K562 (cell line): Measurements from ENCODE around the gene HES5. TPM values are rescaled to one million over a fixed set of nuclear protein-coding genes. Genes with fewer than 3 reads are reported as not detected.

Source experiments
- ATAC-seq: fragments of 200-7000 bp; cut with Tn5 transposase; 3 replicates; pipeline ENCODE4 v1.9.1; 2020; ENCODE audit warnings: moderate library complexity
- BruUV-seq: library from RNA; stranded (reverse); fragments of 400-500 nt; replicated peaks from 2 replicates; lab custom pipeline; 2021; lab: Mats Ljungman, UMichigan
- CTCF ChIA-PET: fragments of 300-600 bp; formaldehyde crosslinking; extraction: SDS; loops from one replicate; lab custom pipeline; 2021; ENCODE audit warnings: low intra/inter-chr PET ratio; lab: Yijun Ruan, JAX
- POLR2A ChIA-PET: fragments of 300-600, 350-650 bp; sonication (Branson Sonifier 250); formaldehyde crosslinking; extraction: SDS; loops from one replicate; lab custom pipeline; 2021; ENCODE audit warnings: antibody characterized with exemption, inconsistent platforms; lab: Yijun Ruan, JAX
- DNase-seq, 4 experiments: peaks; one replicate each; pipeline versions ENCODE4 v3.0.0 to v3.0.0-alpha.2; 2011 to 2018; ENCODE audit warnings: low spot score in 3 of 4, mixed read lengths in 3 of 4; ENCODE audit errors: extremely low read depth in 1 of 4
- FAIRE-seq: peaks from 2 replicates; lab custom pipeline; 2011; peaks lifted over from hg19 to GRCh38; lab: Jason Lieb, UNC
- H2AFZ ChIP-seq: 2 replicates; pipeline ENCODE4 v1.6.0; 2011; ENCODE audit warnings: low read depth, low read length, control low read depth, inconsistent platforms
- H3K27ac ChIP-seq: fragments of 200-600 bp; 3 replicates; pipeline ENCODE4 v1.8.0; 2011; ENCODE audit warnings: low read depth, mild to moderate bottlenecking, control low read depth, inconsistent platforms, low read length, moderate library complexity, mixed read lengths; ENCODE audit errors: extremely low read depth
- H3K27me3 ChIP-seq, 2 experiments: fragments of 300-600 bp in 1 of 2; 2 replicates in 1 of 2; 3 replicates in 1 of 2; pipeline versions ENCODE4 v1.6.0 to v1.8.0; 2011; ENCODE audit warnings: inconsistent platforms in 2 of 2, low read length in 2 of 2, mild to moderate bottlenecking in 1 of 2, mixed read lengths in 1 of 2, moderate library complexity in 1 of 2; ENCODE audit not compliant: control insufficient read depth in 2 of 2, insufficient read depth in 2 of 2
- H3K36me3 ChIP-seq: fragments of 300-600 bp; 3 replicates; pipeline ENCODE4 v1.8.0; 2011; ENCODE audit warnings: mild to moderate bottlenecking, low read length, inconsistent platforms; ENCODE audit not compliant: control insufficient read depth, insufficient read depth
- H3K4me1 ChIP-seq, 2 experiments: fragments of 200-600 bp in 1 of 2; replicated peaks in 1 of 2; 2 replicates in 1 of 2; 3 replicates in 1 of 2; pipeline versions ENCODE4 v1.5.1 to v1.8.0; 2011; ENCODE audit warnings: inconsistent platforms in 2 of 2, low read length in 2 of 2, mild to moderate bottlenecking in 1 of 2, mixed read lengths in 1 of 2, moderate library complexity in 1 of 2; ENCODE audit not compliant: control insufficient read depth in 2 of 2, insufficient read depth in 2 of 2
- H3K4me2 ChIP-seq: 2 replicates; pipeline ENCODE4 v1.6.1; 2011; ENCODE audit warnings: low read length, control low read depth, inconsistent platforms, mixed read lengths; ENCODE audit not compliant: insufficient read depth
- H3K4me3 ChIP-seq: fragments of 200-600 bp; sonication (generic), shearing (Covaris generic); 2 replicates; pipeline ENCODE4 v1.5.1; 2016; ENCODE audit warnings: control low read depth, inconsistent platforms
- H3K79me2 ChIP-seq: fragments of 200-600 bp; 3 replicates; pipeline ENCODE4 v1.8.0; 2011; ENCODE audit warnings: low read length, inconsistent platforms; ENCODE audit not compliant: control insufficient read depth, insufficient read depth
- H3K9ac ChIP-seq, 2 experiments: 2 replicates each; pipeline versions ENCODE4 v1.6.0 to v1.6.1; 2011; ENCODE audit warnings: low read depth in 2 of 2, low read length in 2 of 2, control low read depth in 1 of 2, inconsistent platforms in 1 of 2, mild to moderate bottlenecking in 1 of 2, mixed read lengths in 1 of 2; ENCODE audit not compliant: insufficient read depth in 1 of 2
- H3K9me1 ChIP-seq: one replicate; pipeline ENCODE4 v1.6.0; 2011; ENCODE audit warnings: inconsistent platforms, mild to moderate bottlenecking, low read length, moderate library complexity; ENCODE audit not compliant: control insufficient read depth, insufficient read depth
- H3K9me3 ChIP-seq: replicated peaks from 2 replicates; pipeline ENCODE4 v1.5.1; 2011; ENCODE audit warnings: low read depth, low read length, inconsistent platforms; ENCODE audit not compliant: control insufficient read depth, insufficient read depth
- H4K20me1 ChIP-seq: replicated peaks from 2 replicates; pipeline ENCODE4 v1.6.1; 2011; ENCODE audit warnings: low read length, inconsistent platforms, mixed read lengths; ENCODE audit not compliant: control insufficient read depth, insufficient read depth
- NFIC ChIP-seq: fragments of 450-650 bp; IDR thresholded peaks from 2 replicates; pipeline ENCODE4 v1.6.1; 2017; ENCODE audit warnings: mild to moderate bottlenecking, inconsistent platforms
- SOX6 ChIP-seq: fragments of 450-650 bp; IDR thresholded peaks from 2 replicates; pipeline ENCODE4 v1.6.1; 2014; ENCODE audit warnings: mild to moderate bottlenecking
- ZC3H8 ChIP-seq: fragments of 450-650 bp; IDR thresholded peaks from 2 replicates; pipeline ENCODE4 v1.6.1; 2017
- WGBS: fragments of 100-300 bp; shearing (Covaris generic); methylation state at CpG from one replicate; pipeline ENCODE4 v1.1.6; 2016; ENCODE audit warnings: low coverage, mixed read lengths; ENCODE audit not compliant: insufficient coverage; ENCODE audit errors: missing lambda C conversion rate; 5-methylcytosine and 5-hydroxymethylcytosine counted together
- in situ Hi-C: fragments of 300-500 bp; cut with MboI; formaldehyde crosslinking; loops from 4 replicates; pipeline ENCODE4 v1.15.0; 2018; ENCODE audit warnings: inconsistent platforms, mixed read lengths
- intact Hi-C: fragments of 100-400 bp; cut with micrococcal nuclease; formaldehyde crosslinking; loops from 2 replicates; pipeline ENCODE4 v1.14.2; 2022
- polyA plus RNA-seq, 8 experiments: library from polyadenylated mRNA; depleted of rRNA in 4 of 8; stranded (reverse) in 5 of 8; unstranded in 3 of 8; fragments of >200 nt; fragmentation: Nextera tagmentation in 2 of 8; fragmentation: Illumina TruSeq in 1 of 8; extraction: Ambion mirVana in 2 of 8; extraction: Trizol in 1 of 8; gene quantifications; 2 replicates each; pipeline versions ENCODE4 v1.2.1 to v1.2.3, GENCODE V29; 2011 to 2014; ENCODE audit warnings: inconsistent platforms in 1 of 8, missing spikeins in 1 of 8
- total RNA-seq, 7 experiments: library from RNA; depleted of rRNA in 6 of 7; stranded (reverse); fragments of >200 nt in 6 of 7; fragmentation: Illumina TruSeq in 2 of 7; extraction: Trizol in 2 of 7; gene quantifications; 2 replicates each; pipeline versions ENCODE4 v1.2.1 to v1.2.3, GENCODE V29; 2011 to 2021; ENCODE audit warnings: low replicate concordance in 1 of 7
- TF ChIP-seq, protein P1 (sequence below), 2 experiments: IDR thresholded peaks; 2 replicates each; pipeline ENCODE4 v1.6.1; 2011; ENCODE audit warnings: borderline replicate concordance in 1 of 2, control low read depth in 1 of 2, low read depth in 1 of 2, low read length in 1 of 2, mild to moderate bottlenecking in 1 of 2, mixed read lengths in 1 of 2, moderate library complexity in 1 of 2; ENCODE audit not compliant: insufficient read depth in 1 of 2, insufficient read length in 1 of 2, poor library complexity in 1 of 2, severe bottlenecking in 1 of 2; ENCODE audit errors: extremely low read depth in 1 of 2
- TF ChIP-seq, protein P2 (sequence below): fragments of 250-450 bp; sonication (Bioruptor Pico); IDR thresholded peaks from 2 replicates; pipeline ENCODE4 v1.4.0; 2020; ENCODE audit warnings: mild to moderate bottlenecking

HES5 gene
- total and polyA plus RNA-seq, 9 of the 15 experiments (the other 6 are each of a cell fraction or from before 2014, with no cell fraction given), result not detected

DNA sequence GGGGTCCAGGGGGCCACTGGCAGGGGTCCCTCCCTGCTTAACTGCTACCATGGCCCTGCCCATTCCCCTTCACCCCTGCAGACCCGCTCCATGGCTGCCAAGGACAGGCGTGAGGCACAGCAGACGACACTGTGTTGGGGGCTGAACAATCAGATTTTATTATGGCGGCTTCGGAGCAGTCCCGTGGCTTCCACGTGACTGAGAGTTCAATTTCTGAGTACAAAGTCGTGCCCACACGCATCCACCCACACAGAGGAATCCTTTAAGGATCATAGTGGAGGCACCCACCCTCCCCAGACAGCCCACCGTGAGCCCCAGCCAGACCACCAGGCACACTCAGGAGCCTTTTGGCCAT lies 1.5 kb downstream of the HES5 start:
- in situ Hi-C loops, result loop anchor here (25.0 kb wide), 1 partner anchor 341 kb away; the partner anchor contains the start of gene FAAP20
- Histone ChIP-seq H3K9me1 (peaks cover 13% of the 10 kb centered on the region), H3K36me3 (peaks cover 15% of the 10 kb centered on the region; the same call in 1 of the 3 replicates), H3K27me3 (peaks cover 36 to 42% of the 10 kb centered on the region in 2 experiments; a peak in 4 of 5 replicates), H3K9ac (0 out of 4 replicates have a peak overlapping the region, but pooled peaks of 1 of the 2 experiments have one; percentile 65), H2AFZ (0 out of 2 replicates have a peak overlapping the region, but pooled peaks have one; percentile 72), H3K79me2 (peaks cover 25% of the 10 kb centered on the region), H3K4me3 (no peak overlapping the region), H3K9me3 (no peaks in the 10 kb centered on the region), H3K4me2 (no peak overlapping the region), H3K4me1 (peaks cover 23 to 87% of the 10 kb centered on the region in 2 experiments; a peak in 4 of 5 replicates), H3K27ac (no peak overlapping the region), H4K20me1 (peaks cover 34% of the 10 kb centered on the region)
- intact Hi-C loops, result no loop called here
- DNase-seq, result no peak
- WGBS, result 29% methylated on average over 10 of the region's 10 CpGs
- FAIRE-seq, result no peak
- ChIA-PET CTCF (no interaction called here), POLR2A (interaction anchor here (0.9 to 1.1 kb wide), 2 partner anchors 10 to 16 kb away, joined by 3 read pairs; no protein-coding TSS in a partner anchor)
- TF ChIP-seq SOX6, result no peak
- TF ChIP-seq, protein P1, sequence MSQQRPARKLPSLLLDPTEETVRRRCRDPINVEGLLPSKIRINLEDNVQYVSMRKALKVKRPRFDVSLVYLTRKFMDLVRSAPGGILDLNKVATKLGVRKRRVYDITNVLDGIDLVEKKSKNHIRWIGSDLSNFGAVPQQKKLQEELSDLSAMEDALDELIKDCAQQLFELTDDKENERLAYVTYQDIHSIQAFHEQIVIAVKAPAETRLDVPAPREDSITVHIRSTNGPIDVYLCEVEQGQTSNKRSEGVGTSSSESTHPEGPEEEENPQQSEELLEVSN (IDR thresholded peaks at IDR 0.05; ENCODE audit: borderline replicate concordance in 1 of 2, extremely low read depth in 1 of 2, insufficient read depth in 1 of 2, insufficient read length in 1 of 2, low read depth in 1 of 2, low read length in 1 of 2, poor library complexity in 1 of 2, severe bottlenecking in 1 of 2), result peak in 1 of 2 experiments; percentile 8
- no TSS peak for BruUV-seq
- ATAC-seq, result no peak

DNA sequence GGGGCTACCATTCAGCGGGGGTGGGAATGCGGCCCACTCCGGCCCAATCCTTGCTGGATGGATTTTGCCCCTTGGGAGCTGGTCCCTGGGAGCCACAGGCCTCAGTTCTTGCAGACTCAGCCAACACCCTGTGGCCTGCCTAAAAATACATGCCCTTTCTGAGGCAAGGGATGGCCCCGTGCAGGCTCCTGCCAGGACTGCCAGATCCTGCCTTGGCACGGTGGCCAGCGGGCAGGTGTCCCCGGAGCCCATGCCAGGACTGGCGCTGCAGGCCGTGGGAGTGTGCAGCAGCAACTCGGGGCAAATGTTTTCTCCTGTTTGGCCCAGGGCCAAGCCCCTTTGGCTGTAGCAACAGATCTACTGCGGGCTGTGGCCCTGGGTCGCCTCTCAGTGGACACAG lies 2.0 kb downstream of the HES5 start:
- BruUV-seq, result no TSS peak
- Histone ChIP-seq H3K27me3 (peaks cover 34 to 38% of the 10 kb centered on the region in 2 experiments; a peak in 4 of 5 replicates), H2AFZ (no peak overlapping the region), H3K9ac (peak overlapping the region in 1 of 2 experiments; percentile 47; a peak in 2 of 4 replicates), H3K36me3 (peaks cover 21% of the 10 kb centered on the region), H4K20me1 (peaks cover 35% of the 10 kb centered on the region), H3K4me2 (no peak overlapping the region), H3K9me3 (no peaks in the 10 kb centered on the region), H3K9me1 (peaks cover 13% of the 10 kb centered on the region), H3K79me2 (peaks cover 31% of the 10 kb centered on the region), H3K4me3 (no peak overlapping the region), H3K27ac (no peak overlapping the region), H3K4me1 (peaks cover 24 to 92% of the 10 kb centered on the region in 2 experiments; a peak in 4 of 5 replicates)
- no peak for FAIRE-seq
- CTCF ChIA-PET, result no interaction called here
- intact Hi-C loops (no loop called here), in situ Hi-C loops (loop anchor here (25.0 kb wide), 1 partner anchor 341 kb away; the partner anchor contains the start of gene FAAP20)
- ATAC-seq, result no peak
- 51% methylated on average over 12 of the region's 12 CpGs for WGBS
- TF ChIP-seq, protein P2, sequence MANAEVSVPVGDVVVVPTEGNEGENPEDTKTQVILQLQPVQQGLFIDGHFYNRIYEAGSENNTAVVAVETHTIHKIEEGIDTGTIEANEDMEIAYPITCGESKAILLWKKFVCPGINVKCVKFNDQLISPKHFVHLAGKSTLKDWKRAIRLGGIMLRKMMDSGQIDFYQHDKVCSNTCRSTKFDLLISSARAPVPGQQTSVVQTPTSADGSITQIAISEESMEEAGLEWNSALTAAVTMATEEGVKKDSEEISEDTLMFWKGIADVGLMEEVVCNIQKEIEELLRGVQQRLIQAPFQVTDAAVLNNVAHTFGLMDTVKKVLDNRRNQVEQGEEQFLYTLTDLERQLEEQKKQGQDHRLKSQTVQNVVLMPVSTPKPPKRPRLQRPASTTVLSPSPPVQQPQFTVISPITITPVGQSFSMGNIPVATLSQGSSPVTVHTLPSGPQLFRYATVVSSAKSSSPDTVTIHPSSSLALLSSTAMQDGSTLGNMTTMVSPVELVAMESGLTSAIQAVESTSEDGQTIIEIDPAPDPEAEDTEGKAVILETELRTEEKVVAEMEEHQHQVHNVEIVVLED, result no peak
- peak; percentile 92 for TF ChIP-seq NFIC
- no peak for TF ChIP-seq ZC3H8
- DNase-seq, result peak in 1 of 4 experiments; percentile 31
- POLR2A ChIA-PET, result no interaction called here
